Measurements from ENCODE around the gene HTT-AS.

DNA sequence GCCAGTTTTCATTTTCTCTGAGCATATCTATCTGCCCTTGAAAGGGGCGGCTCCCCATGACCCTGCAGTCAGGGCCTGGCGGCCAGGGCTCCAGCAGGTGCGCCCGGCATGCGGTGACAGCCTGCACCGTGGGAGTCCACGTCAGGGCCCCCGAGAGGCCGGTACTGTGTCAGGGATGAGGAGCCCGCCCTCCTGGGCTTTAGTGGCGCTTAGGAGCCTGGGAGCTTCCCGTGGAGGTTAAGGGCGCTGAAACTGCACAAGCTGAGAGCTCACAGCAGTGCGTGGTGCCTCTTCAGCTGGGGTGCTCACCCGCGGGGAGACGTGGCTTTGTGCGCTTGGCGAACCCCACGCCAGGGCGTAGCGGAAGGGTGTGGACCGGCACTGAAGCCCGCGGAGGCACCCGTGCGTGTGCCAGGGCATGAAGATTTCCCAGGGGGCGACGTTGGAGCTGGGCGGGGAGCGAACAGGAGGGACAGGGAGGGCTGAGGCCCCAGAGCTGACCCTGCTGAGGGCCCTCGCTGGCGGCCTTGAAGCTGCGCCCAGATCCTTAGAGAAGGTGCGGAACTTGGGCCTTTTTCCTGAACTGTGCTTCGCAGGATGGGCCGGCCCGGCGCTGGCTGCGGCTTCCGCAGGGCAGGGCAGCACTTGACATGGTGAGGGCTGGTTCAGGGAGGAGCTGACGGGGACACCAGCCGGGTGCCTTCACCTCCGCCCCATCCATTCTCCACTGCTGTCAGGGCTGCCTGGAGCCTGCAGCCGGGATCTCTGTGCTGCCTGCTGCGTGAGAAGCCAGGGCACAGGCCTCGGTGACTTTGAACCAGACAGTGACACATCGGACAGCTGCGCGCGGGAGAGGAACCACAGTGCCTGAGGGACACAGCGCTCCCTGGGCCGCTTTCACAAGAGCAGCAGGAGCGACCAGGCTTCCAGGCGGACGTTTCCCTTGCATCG lies 32.9 kb downstream of the HTT-AS start:
- no peak for TF ChIP-seq EZH2phosphoT487 (IDR thresholded peaks at IDR 0.05; ENCODE audit: borderline replicate concordance)
- TF ChIP-seq, protein P1, sequence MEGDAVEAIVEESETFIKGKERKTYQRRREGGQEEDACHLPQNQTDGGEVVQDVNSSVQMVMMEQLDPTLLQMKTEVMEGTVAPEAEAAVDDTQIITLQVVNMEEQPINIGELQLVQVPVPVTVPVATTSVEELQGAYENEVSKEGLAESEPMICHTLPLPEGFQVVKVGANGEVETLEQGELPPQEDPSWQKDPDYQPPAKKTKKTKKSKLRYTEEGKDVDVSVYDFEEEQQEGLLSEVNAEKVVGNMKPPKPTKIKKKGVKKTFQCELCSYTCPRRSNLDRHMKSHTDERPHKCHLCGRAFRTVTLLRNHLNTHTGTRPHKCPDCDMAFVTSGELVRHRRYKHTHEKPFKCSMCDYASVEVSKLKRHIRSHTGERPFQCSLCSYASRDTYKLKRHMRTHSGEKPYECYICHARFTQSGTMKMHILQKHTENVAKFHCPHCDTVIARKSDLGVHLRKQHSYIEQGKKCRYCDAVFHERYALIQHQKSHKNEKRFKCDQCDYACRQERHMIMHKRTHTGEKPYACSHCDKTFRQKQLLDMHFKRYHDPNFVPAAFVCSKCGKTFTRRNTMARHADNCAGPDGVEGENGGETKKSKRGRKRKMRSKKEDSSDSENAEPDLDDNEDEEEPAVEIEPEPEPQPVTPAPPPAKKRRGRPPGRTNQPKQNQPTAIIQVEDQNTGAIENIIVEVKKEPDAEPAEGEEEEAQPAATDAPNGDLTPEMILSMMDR (conservative IDR thresholded peaks at IDR 0.05; ENCODE audit: low read length): no peak

Data from Loucy (cell line).